ENCODE data around the gene IL11RA. TPM values are rescaled to one million over a fixed set of nuclear protein-coding genes. Genes with fewer than 3 reads are reported as not detected.

IL11RA gene
- total and polyA plus RNA-seq, 9 of the 15 experiments (the other 6 are each of a cell fraction or from before 2014, with no cell fraction given), result 0.11 to 5.8 (median 2.8) TPM

DNA sequence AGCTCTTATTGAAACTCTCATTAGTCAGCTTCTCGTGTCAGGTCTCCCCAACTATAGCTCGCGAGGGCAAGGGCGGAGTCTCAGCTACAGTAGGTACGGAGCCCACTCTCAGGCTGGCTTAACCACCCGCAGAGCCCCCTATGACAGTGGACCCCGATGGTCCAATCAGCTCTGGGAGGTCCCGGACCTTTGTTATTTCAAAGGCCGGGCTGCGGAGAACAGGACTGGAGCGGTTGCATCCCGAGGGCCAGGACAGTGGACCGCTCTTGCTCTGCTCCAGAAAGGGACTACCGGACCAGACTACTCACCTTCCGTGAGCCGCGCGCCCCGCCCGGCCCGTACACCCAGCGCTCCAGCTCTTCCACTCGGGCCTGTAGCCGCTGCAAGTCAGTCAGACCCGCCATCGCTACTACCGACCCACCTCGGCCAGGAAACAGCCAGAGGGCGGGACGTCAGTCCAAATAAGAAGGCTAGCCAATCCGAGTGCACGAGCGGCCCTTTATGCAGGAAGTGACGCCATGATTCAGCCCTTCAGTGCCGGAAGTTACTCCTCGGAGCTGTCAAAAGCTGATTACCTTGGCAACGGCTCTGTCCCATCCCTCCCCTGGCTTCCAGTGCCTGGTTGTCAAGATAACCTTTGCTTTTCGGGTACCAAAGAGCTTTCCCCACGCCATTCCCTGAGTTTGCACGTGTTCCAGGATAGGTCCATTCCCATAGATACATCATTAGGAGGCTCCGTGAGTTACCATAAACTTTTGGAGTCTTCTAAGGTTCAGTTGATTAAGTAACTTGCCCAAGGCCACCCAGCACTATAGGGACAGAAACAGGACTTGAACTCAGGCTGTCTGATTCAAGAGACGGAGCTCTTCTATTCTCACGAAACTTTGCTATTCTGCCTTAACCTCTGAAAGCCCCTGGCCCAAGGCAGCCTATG lies 31.7 kb upstream of the IL11RA start, which contains the start of gene DCTN3 (continued):
- TF ChIP-seq, protein P1, sequence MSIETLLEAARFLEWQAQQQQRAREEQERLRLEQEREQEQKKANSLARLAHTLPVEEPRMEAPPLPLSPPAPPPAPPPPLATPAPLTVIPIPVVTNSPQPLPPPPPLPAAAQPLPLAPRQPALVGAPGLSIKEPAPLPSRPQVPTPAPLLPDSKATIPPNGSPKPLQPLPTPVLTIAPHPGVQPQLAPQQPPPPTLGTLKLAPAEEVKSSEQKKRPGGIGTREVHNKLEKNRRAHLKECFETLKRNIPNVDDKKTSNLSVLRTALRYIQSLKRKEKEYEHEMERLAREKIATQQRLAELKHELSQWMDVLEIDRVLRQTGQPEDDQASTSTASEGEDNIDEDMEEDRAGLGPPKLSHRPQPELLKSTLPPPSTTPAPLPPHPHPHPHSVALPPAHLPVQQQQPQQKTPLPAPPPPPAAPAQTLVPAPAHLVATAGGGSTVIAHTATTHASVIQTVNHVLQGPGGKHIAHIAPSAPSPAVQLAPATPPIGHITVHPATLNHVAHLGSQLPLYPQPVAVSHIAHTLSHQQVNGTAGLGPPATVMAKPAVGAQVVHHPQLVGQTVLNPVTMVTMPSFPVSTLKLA (conservative IDR thresholded peaks at IDR 0.05), result 0 out of 4 replicates have a peak, but pooled peaks of 1 of the 2 experiments have one; percentile 55
- no peak for TF ChIP-seq RFX5 (IDR thresholded peaks at IDR 0.05; ENCODE audit: low read depth, low read length)
- TF ChIP-seq, protein P2, sequence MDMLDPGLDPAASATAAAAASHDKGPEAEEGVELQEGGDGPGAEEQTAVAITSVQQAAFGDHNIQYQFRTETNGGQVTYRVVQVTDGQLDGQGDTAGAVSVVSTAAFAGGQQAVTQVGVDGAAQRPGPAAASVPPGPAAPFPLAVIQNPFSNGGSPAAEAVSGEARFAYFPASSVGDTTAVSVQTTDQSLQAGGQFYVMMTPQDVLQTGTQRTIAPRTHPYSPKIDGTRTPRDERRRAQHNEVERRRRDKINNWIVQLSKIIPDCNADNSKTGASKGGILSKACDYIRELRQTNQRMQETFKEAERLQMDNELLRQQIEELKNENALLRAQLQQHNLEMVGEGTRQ (CRISPR knock-in tag; IDR thresholded peaks at IDR 0.05), result no peak
- TF ChIP-seq TEAD1 (CRISPR knock-in tag; IDR thresholded peaks at IDR 0.05), result 0 out of 4 replicates have a peak, but pooled peaks of 1 of the 2 experiments have one; percentile 45
- TF ChIP-seq RFX1 (IDR thresholded peaks at IDR 0.05), result peak; percentile 93
- 0 out of 2 replicates have a peak, but pooled peaks have one; percentile 5 for TF ChIP-seq L3MBTL2 (IDR thresholded peaks at IDR 0.05)
- TF ChIP-seq, protein P3, sequence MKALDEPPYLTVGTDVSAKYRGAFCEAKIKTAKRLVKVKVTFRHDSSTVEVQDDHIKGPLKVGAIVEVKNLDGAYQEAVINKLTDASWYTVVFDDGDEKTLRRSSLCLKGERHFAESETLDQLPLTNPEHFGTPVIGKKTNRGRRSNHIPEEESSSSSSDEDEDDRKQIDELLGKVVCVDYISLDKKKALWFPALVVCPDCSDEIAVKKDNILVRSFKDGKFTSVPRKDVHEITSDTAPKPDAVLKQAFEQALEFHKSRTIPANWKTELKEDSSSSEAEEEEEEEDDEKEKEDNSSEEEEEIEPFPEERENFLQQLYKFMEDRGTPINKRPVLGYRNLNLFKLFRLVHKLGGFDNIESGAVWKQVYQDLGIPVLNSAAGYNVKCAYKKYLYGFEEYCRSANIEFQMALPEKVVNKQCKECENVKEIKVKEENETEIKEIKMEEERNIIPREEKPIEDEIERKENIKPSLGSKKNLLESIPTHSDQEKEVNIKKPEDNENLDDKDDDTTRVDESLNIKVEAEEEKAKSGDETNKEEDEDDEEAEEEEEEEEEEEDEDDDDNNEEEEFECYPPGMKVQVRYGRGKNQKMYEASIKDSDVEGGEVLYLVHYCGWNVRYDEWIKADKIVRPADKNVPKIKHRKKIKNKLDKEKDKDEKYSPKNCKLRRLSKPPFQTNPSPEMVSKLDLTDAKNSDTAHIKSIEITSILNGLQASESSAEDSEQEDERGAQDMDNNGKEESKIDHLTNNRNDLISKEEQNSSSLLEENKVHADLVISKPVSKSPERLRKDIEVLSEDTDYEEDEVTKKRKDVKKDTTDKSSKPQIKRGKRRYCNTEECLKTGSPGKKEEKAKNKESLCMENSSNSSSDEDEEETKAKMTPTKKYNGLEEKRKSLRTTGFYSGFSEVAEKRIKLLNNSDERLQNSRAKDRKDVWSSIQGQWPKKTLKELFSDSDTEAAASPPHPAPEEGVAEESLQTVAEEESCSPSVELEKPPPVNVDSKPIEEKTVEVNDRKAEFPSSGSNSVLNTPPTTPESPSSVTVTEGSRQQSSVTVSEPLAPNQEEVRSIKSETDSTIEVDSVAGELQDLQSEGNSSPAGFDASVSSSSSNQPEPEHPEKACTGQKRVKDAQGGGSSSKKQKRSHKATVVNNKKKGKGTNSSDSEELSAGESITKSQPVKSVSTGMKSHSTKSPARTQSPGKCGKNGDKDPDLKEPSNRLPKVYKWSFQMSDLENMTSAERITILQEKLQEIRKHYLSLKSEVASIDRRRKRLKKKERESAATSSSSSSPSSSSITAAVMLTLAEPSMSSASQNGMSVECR (CRISPR knock-in tag; IDR thresholded peaks at IDR 0.05), result peak; percentile 59
- TF ChIP-seq POLR2G (IDR thresholded peaks at IDR 0.05; ENCODE audit: low read depth, low read length), result peak; percentile 85
- no peak for TF ChIP-seq PTRF (tag; IDR thresholded peaks at IDR 0.05)
- TF ChIP-seq ZBTB1 (CRISPR knock-in tag; IDR thresholded peaks at IDR 0.05; ENCODE audit: borderline replicate concordance, low read depth), result no peak
